Measurements from ENCODE around the gene FOXM1. TPM values are rescaled to one million over a fixed set of nuclear protein-coding genes. Genes with fewer than 3 reads are reported as not detected.

Gene FOXM1
- total RNA-seq, 1 donor from 2014 or later = 38.2 TPM

DNA sequence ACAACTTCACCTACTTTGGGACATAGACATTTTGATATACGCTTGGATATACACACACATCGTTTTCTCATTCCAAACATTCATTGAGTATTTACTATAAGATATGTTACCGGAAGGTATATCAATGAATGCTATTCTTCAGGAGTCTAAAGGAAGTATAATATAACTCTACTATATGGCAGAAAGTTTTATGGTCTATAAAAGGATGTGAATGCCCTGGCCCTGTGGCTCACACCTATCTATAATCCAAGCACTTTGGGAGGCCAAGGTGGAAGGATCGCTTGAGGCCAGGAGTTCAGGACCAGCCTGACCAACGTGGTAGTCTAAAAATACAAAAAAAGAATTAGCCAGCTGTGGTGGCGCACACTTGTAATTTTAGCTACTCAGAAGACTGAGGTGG, 47.7 kb downstream of the FOXM1 start:
- Mint-ChIP-seq H3K27ac (no peak overlapping the region), H3K36me3 (peaks cover 14% of the 10 kb centered on the region), H3K9me3 (no peaks in the 10 kb centered on the region), H3K27me3 (ENCODE audit: insufficient read depth, low read depth) (peaks cover 15% of the 10 kb centered on the region), H3K4me3 (no peak overlapping the region), H3K4me1 (peaks cover 36% of the 10 kb centered on the region)
- Histone ChIP-seq H3K79me2 (ENCODE audit: low read depth) (no peaks in the 10 kb centered on the region), H3K36me3 (no peaks in the 10 kb centered on the region), H3K4me3 (no peak overlapping the region), H3K4me2 (no peak overlapping the region), H3K27ac (no peak overlapping the region), H3K9me3 (ENCODE audit: low read depth) (no peaks in the 10 kb centered on the region), H2AFZ (replicated peaks) (no peak overlapping the region), H4K20me1 (ENCODE audit: low read depth) (peaks cover 6% of the 10 kb centered on the region), H3K4me1 (peaks cover 34% of the 10 kb centered on the region), H3K9ac (no peak overlapping the region), H3K27me3 (no peaks in the 10 kb centered on the region), H3F3A (ENCODE audit: low read depth) (peaks cover 32% of the 10 kb centered on the region)
- TF ChIP-seq EZH2phosphoT487 (IDR thresholded peaks at IDR 0.05) (no peak), EZH2 (IDR thresholded peaks at IDR 0.05) (no peak)
- TF ChIP-seq, protein P1, sequence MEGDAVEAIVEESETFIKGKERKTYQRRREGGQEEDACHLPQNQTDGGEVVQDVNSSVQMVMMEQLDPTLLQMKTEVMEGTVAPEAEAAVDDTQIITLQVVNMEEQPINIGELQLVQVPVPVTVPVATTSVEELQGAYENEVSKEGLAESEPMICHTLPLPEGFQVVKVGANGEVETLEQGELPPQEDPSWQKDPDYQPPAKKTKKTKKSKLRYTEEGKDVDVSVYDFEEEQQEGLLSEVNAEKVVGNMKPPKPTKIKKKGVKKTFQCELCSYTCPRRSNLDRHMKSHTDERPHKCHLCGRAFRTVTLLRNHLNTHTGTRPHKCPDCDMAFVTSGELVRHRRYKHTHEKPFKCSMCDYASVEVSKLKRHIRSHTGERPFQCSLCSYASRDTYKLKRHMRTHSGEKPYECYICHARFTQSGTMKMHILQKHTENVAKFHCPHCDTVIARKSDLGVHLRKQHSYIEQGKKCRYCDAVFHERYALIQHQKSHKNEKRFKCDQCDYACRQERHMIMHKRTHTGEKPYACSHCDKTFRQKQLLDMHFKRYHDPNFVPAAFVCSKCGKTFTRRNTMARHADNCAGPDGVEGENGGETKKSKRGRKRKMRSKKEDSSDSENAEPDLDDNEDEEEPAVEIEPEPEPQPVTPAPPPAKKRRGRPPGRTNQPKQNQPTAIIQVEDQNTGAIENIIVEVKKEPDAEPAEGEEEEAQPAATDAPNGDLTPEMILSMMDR (IDR thresholded peaks at IDR 0.05) = no peak
- no peak for DNase-seq (ENCODE audit: low spot score)

DNA sequence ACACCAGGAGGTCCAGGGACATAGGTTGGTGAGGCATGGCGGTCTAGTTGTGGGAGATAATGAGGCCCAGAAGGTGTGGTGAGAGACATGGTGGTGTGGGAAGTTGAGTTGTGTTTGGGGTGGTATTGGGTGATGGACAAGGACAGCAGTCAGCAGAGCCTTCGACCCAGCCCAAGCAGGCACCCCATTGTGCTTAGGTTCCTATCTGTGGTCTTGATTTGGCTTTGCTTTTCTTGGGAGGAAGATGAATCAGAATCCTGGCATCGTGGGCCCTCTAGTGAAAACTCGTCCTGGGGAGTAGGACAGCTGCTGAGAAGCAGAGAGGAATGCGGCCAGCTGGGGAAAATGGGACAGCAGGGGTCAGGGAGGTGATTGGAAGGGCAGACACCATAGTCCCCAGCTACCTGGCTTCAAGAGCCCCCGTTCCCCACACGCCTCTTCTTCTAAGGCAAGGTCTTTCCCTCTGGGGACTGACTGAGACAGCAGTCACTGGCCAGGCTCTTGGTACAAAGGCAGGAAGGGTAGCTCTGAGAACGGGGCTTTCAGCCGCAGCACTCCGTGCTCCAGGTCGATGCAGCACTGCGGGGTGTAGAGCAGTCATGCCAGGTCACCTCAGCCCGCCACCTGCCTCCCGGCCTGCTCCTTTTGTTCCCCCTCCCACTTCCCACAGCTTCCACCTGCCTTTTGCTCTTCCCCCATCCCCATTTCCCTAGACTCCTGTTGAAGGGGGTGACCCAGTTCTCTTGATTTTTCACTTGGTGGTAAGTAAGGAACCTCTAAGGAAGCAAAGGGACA, 50.1 kb downstream of the FOXM1 start:
- H3K36me3 Mint-ChIP-seq = peaks cover 22% of the 10 kb centered on the region
- peaks cover 24% of the 10 kb centered on the region for H3K4me1 Mint-ChIP-seq
- H3K27me3 ChIP-seq = no peaks in the 10 kb centered on the region
- peaks cover 6% of the 10 kb centered on the region for H4K20me1 ChIP-seq (ENCODE audit: low read depth)
- H3K4me3 ChIP-seq = no peak overlapping the region
- peak overlapping the region; percentile 58 for H3K27ac Mint-ChIP-seq
- H3K9me3 Mint-ChIP-seq = no peaks in the 10 kb centered on the region
- H3K4me2 ChIP-seq = peak overlapping the region; percentile 63
- peaks cover 30% of the 10 kb centered on the region for H3K4me1 ChIP-seq
- no peak overlapping the region for H3K9ac ChIP-seq
- no peak overlapping the region for H3K27ac ChIP-seq
- peaks cover 15% of the 10 kb centered on the region for H3K27me3 Mint-ChIP-seq (ENCODE audit: insufficient read depth, low read depth)
- no peak overlapping the region for H3K4me3 Mint-ChIP-seq
- peak; percentile 11 for DNase-seq (ENCODE audit: low spot score)
- H2AFZ ChIP-seq (replicated peaks) = no peak overlapping the region
- no peaks in the 10 kb centered on the region for H3K36me3 ChIP-seq
- H3K79me2 ChIP-seq (ENCODE audit: low read depth) = no peaks in the 10 kb centered on the region
- H3K9me3 ChIP-seq (ENCODE audit: low read depth) = no peaks in the 10 kb centered on the region
- TF ChIP-seq EZH2phosphoT487 (IDR thresholded peaks at IDR 0.05) (no peak), EZH2 (IDR thresholded peaks at IDR 0.05) (no peak)
- TF ChIP-seq, protein P1 (IDR thresholded peaks at IDR 0.05) = no peak
- peaks cover 31% of the 10 kb centered on the region for H3F3A ChIP-seq (ENCODE audit: low read depth)

DNA sequence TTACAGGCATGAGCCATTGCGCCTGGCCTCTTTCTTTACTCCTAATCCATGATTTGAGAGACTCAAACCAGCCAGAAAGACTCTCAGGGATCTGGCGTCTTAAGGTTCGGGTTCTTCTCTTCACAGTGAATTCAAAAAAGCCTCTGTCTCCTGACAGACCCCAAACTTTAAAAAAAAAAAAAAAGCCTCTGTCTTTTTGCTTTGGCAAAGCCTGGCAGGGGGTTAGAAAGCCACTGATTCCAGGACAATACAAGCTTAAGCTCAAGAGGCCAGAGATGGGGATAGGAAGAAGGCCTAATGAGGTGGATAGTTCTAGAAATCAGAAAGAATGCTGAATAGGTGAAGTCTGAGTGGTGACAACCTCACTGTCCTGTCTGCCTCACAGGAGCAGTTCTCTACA, 50.9 kb downstream of the FOXM1 start:
- peak overlapping the region; percentile 88 for H3K27ac ChIP-seq
- H3K27me3 ChIP-seq = no peaks in the 10 kb centered on the region
- peaks cover 6% of the 10 kb centered on the region for H4K20me1 ChIP-seq (ENCODE audit: low read depth)
- peaks cover 24% of the 10 kb centered on the region for H3K4me1 Mint-ChIP-seq
- peaks cover 19% of the 10 kb centered on the region for H3K36me3 Mint-ChIP-seq
- no peak overlapping the region for H2AFZ ChIP-seq (replicated peaks)
- no peak overlapping the region for H3K4me3 ChIP-seq
- peaks cover 31% of the 10 kb centered on the region for H3F3A ChIP-seq (ENCODE audit: low read depth)
- H3K9ac ChIP-seq = no peak overlapping the region
- H3K27ac Mint-ChIP-seq = no peak overlapping the region
- peaks cover 30% of the 10 kb centered on the region for H3K4me1 ChIP-seq
- no peak overlapping the region for H3K4me3 Mint-ChIP-seq
- H3K27me3 Mint-ChIP-seq (ENCODE audit: insufficient read depth, low read depth) = peaks cover 15% of the 10 kb centered on the region
- H3K9me3 ChIP-seq (ENCODE audit: low read depth) = no peaks in the 10 kb centered on the region
- no peak for TF ChIP-seq EZH2 (IDR thresholded peaks at IDR 0.05)
- peak; percentile 43 for TF ChIP-seq EZH2phosphoT487 (IDR thresholded peaks at IDR 0.05)
- TF ChIP-seq, protein P1 (IDR thresholded peaks at IDR 0.05) = no peak
- H3K79me2 ChIP-seq (ENCODE audit: low read depth) = no peaks in the 10 kb centered on the region
- peak; percentile 81 for DNase-seq (ENCODE audit: low spot score)
- no peaks in the 10 kb centered on the region for H3K36me3 ChIP-seq
- H3K4me2 ChIP-seq = peak overlapping the region; percentile 63
- no peaks in the 10 kb centered on the region for H3K9me3 Mint-ChIP-seq
